ENCODE results near the gene SLU7. TPM values are rescaled to one million over a fixed set of nuclear protein-coding genes. Genes with fewer than 3 reads are reported as not detected.

Gene SLU7
- total RNA-seq, 1 experiment from 2014 or later: 73.9 TPM

- no peak for DNase-seq (ENCODE audit: low read depth)
These were observed 51.6 kb downstream of the SLU7 start for GRCh38 chr5:160367261-160367660.

DNA sequence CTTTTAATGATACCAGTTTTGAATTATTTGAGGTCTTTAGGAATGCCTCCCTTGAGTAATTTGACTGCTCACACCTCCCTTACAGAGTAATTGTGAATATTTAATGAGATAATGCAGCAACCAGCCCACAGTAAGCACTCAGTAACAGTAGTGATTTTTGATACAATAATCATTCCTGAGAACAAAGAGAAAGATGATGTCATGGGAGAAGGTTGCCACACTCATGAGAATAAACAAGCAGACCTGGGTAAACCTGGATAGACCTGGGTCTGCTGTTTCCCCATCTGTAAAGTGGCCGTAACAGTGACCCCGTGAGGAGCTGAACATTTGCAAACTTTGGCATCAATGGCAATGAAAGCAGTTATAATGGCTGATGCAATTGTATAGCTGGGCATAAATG lies 52.7 kb downstream of the SLU7 start:
- no peak for DNase-seq (ENCODE audit: low read depth)

- DNase-seq (ENCODE audit: low read depth): no peak
These were observed 55.1 kb downstream of the SLU7 start for GRCh38 chr5:160363660-160364395.

DNA sequence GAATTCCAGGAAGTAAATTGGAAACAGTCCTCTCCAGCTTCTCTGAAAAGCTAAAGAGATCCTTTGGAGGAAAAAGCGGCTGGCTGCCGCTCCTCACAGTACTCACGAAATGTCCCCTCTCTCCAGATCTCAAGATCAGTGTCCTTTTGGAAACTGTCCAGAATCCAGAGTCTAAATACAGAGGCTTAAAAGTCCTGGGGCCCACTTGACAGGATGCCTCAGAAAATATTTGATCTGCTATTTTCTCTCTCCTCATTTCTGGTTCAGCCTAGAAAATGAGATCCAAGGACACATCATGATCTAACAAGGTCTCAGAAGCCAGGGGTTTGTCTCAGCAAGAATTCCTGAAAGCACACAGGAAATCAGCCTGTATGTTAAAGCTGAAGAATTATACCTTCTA lies 55.7 kb downstream of the SLU7 start:
- no peak for DNase-seq (ENCODE audit: low read depth)

- DNase-seq (ENCODE audit: low read depth): no peak
These were observed 57.2 kb downstream of the SLU7 start for GRCh38 chr5:160361624-160362228.

- DNase-seq (ENCODE audit: low read depth): no peak
These were observed 58.6 kb downstream of the SLU7 start for GRCh38 chr5:160360310-160360709.

DNA sequence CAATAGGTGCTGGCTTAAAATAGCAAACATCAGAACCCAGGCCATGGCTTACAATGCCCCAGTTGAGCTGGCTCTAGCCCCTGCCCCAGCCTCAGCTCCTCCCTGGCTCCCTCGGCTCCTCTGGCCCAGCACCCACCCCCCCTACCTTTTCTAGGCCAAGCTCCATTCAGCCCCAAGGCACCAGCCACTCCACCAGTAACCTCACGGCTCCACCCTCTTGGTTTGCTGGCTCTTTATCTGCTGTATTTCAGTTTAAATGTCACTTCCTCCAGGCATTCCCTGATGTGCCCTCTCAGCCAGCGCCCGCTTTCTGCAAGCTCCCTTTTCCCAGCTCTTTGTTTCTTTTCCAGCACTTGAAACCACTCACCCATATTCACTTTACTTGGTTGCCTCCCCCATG lies 59.1 kb downstream of the SLU7 start:
- peak; percentile 55 for DNase-seq (ENCODE audit: low read depth)

GRCh38 chr5:160359242-160359641 lies 59.6 kb downstream of the SLU7 start:
- no peak for DNase-seq (ENCODE audit: low read depth)

- no peak for DNase-seq (ENCODE audit: low read depth)
These were observed 60.9 kb downstream of the SLU7 start for GRCh38 chr5:160357861-160358411.

DNA sequence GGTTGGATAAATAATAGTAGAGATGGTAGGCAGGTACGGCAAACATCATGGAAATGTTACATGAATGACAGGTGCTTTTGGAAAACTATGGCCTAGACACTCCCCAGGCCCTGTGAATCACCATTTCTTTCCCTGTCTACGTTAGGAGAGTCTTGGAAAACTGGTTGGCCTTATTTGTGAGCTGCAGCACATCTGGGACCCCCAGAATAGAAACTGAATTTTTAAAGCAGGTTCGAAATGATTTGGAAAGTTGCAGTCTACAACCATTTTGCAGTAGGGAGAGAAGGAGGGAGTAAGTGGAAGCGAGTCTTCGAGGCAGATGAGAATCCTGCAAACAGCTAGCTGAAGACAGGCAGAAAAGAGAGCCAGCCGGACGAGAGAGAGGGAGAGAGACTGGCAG lies 61.5 kb downstream of the SLU7 start:
- DNase-seq (ENCODE audit: low read depth): no peak

GRCh38 chr5:160356550-160357347 lies 62.1 kb downstream of the SLU7 start:
- DNase-seq (ENCODE audit: low read depth): no peak

DNA sequence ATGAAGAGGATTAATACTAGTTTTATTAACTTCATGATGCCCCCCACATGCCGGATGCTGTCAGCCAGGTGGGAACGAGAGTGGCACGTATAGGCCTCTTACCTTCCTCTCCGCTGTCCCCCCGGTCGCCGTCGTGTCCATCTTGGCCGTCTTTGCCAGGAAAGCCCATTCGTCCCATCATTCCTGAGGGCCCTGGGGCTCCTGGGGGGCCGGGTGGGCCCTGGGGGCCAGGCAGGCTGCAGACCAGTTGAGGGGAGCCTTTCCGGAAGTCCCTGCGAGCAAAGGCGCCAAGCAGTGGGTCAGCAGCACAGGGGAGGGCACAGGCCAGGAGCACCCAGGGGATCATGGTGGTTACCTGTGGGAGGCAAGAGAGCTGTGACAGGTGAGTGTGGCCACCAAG lies 64.2 kb downstream of the SLU7 start:
- no peak for DNase-seq (ENCODE audit: low read depth)

DNA sequence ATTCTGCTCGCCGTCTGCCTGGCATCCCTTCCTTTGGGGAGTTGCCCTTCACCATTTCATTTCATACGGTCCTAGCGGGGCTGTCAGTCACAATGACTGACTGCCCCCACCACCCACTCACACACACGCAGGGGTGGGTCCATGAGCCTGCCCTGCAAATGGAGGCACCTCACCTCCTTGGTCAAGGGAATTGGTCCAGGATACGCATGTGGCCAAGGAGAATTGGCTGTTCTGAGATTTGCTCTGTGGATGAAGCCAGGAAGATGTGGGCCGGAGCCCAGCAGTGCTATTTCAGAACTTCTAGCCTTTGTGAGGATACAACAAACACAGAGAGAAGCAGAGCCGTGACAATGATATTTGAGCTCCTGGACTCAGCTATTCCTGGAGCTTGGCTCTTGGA lies 65.5 kb downstream of the SLU7 start:
- no peak for DNase-seq (ENCODE audit: low read depth)

DNA sequence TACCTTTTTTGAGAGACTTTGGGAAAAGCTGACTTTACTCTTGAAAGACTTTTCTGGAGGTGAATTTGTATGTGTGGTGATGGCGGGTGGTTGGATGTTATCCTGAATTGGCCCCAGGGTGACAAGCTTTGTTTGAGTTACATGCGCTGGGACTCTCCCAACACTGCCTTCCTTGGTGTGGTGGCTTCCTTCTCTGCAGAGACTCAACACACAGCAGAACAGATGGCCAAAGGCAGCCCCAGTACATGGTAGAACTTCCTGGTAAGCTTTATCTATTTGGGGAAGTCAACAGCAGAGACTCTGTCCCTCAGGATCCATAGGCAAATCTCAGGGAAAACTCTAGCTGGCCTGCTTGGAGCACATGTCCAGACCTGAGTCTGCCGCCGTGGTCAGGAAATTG lies 66.6 kb downstream of the SLU7 start:
- DNase-seq (ENCODE audit: low read depth): no peak

Other genes starting within 250 kb of the SLU7 start
- gene FABP6, start 189.6 kb downstream of the SLU7 start, total RNA-seq (2014; rRNA removed; shearing (Covaris generic)): 3.6 and 6.4 TPM in 2 replicates
- gene CCNJL, start 106.5 kb downstream of the SLU7 start, total RNA-seq (2014; rRNA removed; shearing (Covaris generic)): 2.3 and 3.0 TPM in 2 replicates
- gene C1QTNF2, start 48.5 kb downstream of the SLU7 start, total RNA-seq (2014; rRNA removed; shearing (Covaris generic)): 3.5 and 4.8 TPM in 2 replicates
- 7.4 and 8.3 TPM in 2 replicates for gene FAM200C, start 19.0 kb downstream of the SLU7 start, total RNA-seq (2014; rRNA removed; shearing (Covaris generic))
- gene PTTG1, start 2.8 kb upstream of the SLU7 start, total RNA-seq (2014; rRNA removed; shearing (Covaris generic)): 1,242 and 1,282 TPM in 2 replicates